ENCODE measurements around the gene FARP1.

DNA sequence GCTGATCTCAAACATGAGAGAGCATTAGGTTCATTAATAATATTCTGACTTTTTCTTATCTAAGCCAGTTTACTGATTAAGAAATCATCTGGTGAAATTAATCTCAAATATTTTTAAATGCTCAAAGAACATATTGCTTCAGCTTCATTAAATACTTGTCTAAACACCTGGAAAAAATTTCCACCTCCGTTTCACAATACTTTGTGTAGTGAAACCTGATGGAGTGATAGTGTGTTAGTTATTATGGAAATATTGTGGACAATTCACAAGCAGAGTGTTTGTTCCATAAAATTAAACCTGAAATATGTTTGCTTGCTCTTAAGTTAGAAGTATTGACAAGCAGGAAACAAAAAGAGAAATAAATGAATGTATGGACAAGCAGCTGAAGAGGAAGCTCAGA lies 91.5 kb downstream of the FARP1 start:
- TF ChIP-seq EZH2 (IDR thresholded peaks at IDR 0.05; ENCODE audit: insufficient read depth, low read length): no peak
- TF ChIP-seq, protein P1, sequence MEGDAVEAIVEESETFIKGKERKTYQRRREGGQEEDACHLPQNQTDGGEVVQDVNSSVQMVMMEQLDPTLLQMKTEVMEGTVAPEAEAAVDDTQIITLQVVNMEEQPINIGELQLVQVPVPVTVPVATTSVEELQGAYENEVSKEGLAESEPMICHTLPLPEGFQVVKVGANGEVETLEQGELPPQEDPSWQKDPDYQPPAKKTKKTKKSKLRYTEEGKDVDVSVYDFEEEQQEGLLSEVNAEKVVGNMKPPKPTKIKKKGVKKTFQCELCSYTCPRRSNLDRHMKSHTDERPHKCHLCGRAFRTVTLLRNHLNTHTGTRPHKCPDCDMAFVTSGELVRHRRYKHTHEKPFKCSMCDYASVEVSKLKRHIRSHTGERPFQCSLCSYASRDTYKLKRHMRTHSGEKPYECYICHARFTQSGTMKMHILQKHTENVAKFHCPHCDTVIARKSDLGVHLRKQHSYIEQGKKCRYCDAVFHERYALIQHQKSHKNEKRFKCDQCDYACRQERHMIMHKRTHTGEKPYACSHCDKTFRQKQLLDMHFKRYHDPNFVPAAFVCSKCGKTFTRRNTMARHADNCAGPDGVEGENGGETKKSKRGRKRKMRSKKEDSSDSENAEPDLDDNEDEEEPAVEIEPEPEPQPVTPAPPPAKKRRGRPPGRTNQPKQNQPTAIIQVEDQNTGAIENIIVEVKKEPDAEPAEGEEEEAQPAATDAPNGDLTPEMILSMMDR (IDR thresholded peaks at IDR 0.05; ENCODE audit: insufficient read depth, low read depth, low read length): no peak

Measured in astrocyte (in vitro differentiated cells and primary cell).